Prostate gland (tissue), 2 donors: Measurements from ENCODE around the gene FTH1. TPM values are rescaled to one million over a fixed set of nuclear protein-coding genes. Genes with fewer than 3 reads are reported as not detected.

Source experiments
- DNase-seq: peaks from one replicate; pipeline ENCODE4 v3.0.0-alpha.2; 2019; ENCODE audit warnings: low spot score
- H3K27ac ChIP-seq, 2 donors: fragments of 200-600 bp; sonication (generic); 2 replicates each; pipeline ENCODE4 v1.5.1; 2017 to 2019
- H3K27me3 ChIP-seq: fragments of 200-600 bp; sonication (generic); replicated peaks from 2 replicates; pipeline ENCODE4 v1.5.1; 2019; ENCODE audit not compliant: insufficient read depth
- H3K36me3 ChIP-seq, 2 donors: fragments of 200-600 bp; sonication (generic); 1 replicate in 1 of 2; 2 replicates in 1 of 2; pipeline versions ENCODE4 v1.5.1 to v1.8.1; 2017 to 2019
- H3K4me1 ChIP-seq: fragments of 200-600 bp; sonication (generic); replicated peaks from 2 replicates; pipeline ENCODE4 v1.5.1; 2019
- H3K4me3 ChIP-seq, 2 donors: fragments of 200-600 bp; sonication (generic); 2 replicates each; pipeline ENCODE4 v1.5.1; 2017 to 2019
- H3K9me3 ChIP-seq: fragments of 200-600 bp; sonication (generic); 2 replicates; pipeline ENCODE4 v1.5.1; 2017
- POLR2A ChIP-seq: fragments of 450-650 bp; IDR thresholded peaks from one replicate; pipeline ENCODE4 v1.6.1; 2016; ENCODE audit warnings: antibody characterized with exemption, mild to moderate bottlenecking
- POLR2AphosphoS5 ChIP-seq: sonication (generic); formaldehyde crosslinking; IDR thresholded peaks from one replicate; pipeline ENCODE4 v1.6.1; 2017; ENCODE audit warnings: antibody characterized with exemption
- WGBS: methylation state at CpG from one replicate; pipeline ENCODE4 v1.1.5; 2018; 5-methylcytosine and 5-hydroxymethylcytosine counted together
- intact Hi-C: fragments of 100-400 bp; cut with DNase I; formaldehyde crosslinking; loops from one replicate; pipeline ENCODE4 v1.14.2; 2022
- total RNA-seq, 2 donors: library from RNA; depleted of rRNA; stranded (reverse); fragments of >200 nt; gene quantifications; one replicate each; pipeline ENCODE4 v1.1.0, GENCODE V29; 2016
- TF ChIP-seq, protein P1 (sequence below), 4 experiments: fragments of 200-600 bp in 2 of 4; fragments of 450-650 bp in 2 of 4; sonication (generic) in 2 of 4; IDR thresholded peaks; 1 replicate in 3 of 4; 2 replicates in 1 of 4; pipeline ENCODE4 v1.5.1; 2016 to 2019; ENCODE audit warnings: antibody characterized with exemption in 4 of 4, mild to moderate bottlenecking in 2 of 4, moderate library complexity in 2 of 4

The FTH1 gene
- total RNA-seq, 2 donors from 2014 or later, result 1,344 to 1,560 TPM

DNA sequence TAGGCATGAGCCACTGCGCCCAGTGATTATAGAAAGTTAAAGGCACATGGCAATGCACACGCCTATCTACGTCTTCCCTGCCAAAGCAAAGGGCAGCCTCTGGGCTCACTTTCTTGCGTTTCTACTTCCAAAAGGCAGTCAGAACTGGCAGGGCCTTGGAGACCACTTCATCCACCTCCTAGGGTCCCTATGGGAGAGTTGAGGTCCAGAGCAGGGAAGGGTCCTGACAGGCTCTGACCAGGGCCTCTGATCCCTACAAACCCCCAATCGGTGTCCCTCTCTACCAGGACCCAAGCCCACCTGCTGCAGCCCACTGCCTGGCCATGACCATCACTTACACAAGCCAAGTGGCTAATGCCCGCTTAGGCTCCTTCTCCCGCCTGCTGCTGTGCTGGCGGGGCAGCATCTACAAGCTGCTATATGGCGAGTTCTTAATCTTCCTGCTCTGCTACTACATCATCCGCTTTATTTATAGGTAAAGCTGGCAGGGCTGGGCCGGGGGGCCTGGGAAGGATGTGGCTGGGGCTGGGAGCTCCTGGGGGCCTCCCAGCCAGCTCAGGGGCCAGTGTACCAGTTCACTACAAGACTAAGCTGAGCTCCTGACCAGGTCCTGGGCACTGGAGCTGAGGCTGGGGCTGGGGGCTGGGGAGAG is 15.8 kb downstream of the FTH1 start:
- Histone ChIP-seq H3K4me3 (no peak overlapping the region), H3K9me3 (no peaks in the 10 kb centered on the region), H3K27me3 (no peaks in the 10 kb centered on the region), H3K27ac (no peak overlapping the region), H3K4me1 (peaks cover 3% of the 10 kb centered on the region), H3K36me3 (no peaks in the 10 kb centered on the region)
- intact Hi-C loops, result no loop called here
- TF ChIP-seq, protein P1, sequence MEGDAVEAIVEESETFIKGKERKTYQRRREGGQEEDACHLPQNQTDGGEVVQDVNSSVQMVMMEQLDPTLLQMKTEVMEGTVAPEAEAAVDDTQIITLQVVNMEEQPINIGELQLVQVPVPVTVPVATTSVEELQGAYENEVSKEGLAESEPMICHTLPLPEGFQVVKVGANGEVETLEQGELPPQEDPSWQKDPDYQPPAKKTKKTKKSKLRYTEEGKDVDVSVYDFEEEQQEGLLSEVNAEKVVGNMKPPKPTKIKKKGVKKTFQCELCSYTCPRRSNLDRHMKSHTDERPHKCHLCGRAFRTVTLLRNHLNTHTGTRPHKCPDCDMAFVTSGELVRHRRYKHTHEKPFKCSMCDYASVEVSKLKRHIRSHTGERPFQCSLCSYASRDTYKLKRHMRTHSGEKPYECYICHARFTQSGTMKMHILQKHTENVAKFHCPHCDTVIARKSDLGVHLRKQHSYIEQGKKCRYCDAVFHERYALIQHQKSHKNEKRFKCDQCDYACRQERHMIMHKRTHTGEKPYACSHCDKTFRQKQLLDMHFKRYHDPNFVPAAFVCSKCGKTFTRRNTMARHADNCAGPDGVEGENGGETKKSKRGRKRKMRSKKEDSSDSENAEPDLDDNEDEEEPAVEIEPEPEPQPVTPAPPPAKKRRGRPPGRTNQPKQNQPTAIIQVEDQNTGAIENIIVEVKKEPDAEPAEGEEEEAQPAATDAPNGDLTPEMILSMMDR (IDR thresholded peaks at IDR 0.05), result no peak
- TF ChIP-seq POLR2AphosphoS5 (no peak), POLR2A (no peak)
- WGBS, result 94% methylated on average over 11 of the region's 11 CpGs
- no peak for DNase-seq

DNA sequence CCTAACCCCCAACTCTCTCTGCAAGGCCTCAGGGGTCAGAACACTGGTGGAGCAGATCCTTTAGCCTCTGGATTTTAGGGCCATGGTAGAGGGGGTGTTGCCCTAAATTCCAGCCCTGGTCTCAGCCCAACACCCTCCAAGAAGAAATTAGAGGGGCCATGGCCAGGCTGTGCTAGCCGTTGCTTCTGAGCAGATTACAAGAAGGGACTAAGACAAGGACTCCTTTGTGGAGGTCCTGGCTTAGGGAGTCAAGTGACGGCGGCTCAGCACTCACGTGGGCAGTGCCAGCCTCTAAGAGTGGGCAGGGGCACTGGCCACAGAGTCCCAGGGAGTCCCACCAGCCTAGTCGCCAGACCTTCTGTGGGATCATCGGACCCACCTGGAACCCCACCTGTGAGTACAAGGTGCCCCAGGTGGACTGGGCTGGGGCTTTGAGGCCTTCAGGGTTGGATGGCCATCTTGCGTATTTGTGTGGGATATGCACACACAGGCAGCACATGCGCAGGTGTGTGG is 17.3 kb downstream of the FTH1 start, which contains the start of gene BEST1:
BEST1 (plus strand) TSS at position 317 of the 513 bp plus-strand sequence. CDS start 1,456 bp downstream, outside the sequence.
- no peaks in the 10 kb centered on the region for H3K36me3 ChIP-seq
- intact Hi-C loops, result no loop called here
- TF ChIP-seq POLR2AphosphoS5 (no peak), POLR2A (no peak)
- TF ChIP-seq, protein P1 (IDR thresholded peaks at IDR 0.05), result no peak
- WGBS, result 86% methylated on average over 8 of the region's 8 CpGs
- H3K9me3 ChIP-seq, result no peaks in the 10 kb centered on the region
- no peak within 1 kb of the TSS for H3K4me3 ChIP-seq
- DNase-seq, result no peak
- H3K4me1 ChIP-seq, result no peaks in the 10 kb centered on the region
- H3K27me3 ChIP-seq, result no peaks in the 10 kb centered on the region
- H3K27ac ChIP-seq, result no peak within 1 kb of the TSS

DNA sequence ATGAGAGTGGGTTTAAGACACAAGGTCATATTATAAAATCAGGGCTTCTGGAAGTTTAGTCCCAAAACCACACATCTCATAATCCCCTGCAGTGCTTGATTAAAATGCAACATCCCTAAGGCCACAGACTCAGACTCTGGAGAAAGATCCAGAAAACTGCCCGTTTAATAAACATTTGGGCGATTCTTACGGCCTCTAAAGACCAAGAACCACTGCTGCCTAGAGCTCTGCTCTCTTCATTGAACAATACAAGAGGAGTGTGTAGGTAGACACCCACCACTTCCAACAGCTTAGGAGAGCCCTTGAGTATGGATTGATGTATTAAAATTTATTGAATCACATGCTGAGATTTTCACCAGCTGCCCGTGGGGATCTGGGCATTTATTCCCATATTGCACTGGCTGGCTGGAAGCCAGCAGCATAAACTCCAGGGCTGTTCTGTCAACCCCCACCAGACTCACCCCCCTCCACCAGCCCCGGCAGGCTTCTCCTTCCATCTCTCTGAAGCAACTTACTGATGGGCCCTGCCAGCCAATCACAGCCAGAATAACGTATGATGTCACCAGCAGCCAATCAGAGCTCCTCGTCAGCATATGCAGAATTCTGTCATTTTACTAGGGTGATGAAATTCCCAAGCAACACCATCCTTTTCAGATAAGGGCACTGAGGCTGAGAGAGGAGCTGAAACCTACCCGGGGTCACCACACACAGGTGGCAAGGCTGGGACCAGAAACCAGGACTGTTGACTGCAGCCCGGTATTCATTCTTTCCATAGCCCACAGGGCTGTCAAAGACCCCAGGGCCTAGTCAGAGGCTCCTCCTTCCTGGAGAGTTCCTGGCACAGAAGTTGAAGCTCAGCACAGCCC is 18.0 kb downstream of the FTH1 start:
- H3K27ac ChIP-seq, result no peak overlapping the region

DNA sequence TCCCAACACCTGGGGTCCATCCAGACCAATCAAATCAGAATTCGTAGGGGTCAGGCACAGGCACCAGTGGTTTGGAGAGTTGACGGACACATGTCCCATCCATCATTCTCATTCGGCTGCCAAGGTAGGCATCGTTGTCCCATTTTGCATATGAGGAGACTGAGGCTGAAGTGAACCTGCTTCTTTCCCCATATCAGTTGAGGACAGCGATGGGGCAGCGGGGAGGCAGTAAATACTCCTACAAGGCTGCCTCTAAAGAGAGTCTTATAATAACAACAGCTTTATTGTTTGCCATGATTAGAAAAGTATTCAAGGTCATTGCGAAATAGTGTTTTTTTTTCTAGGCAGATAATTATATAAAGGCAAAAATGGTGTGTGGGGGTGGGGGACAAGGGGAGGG is 18.9 kb downstream of the FTH1 start:
- no peak for DNase-seq
- H3K4me3 ChIP-seq, result no peak overlapping the region
- H3K27ac ChIP-seq, result no peak overlapping the region
- no peaks in the 10 kb centered on the region for H3K36me3 ChIP-seq
- 87% methylated on average over 7 of the region's 7 CpGs for WGBS
- no peaks in the 10 kb centered on the region for H3K27me3 ChIP-seq
- intact Hi-C loops, result loop anchor here (2.0 to 5.0 kb wide), 2 partner anchors 134 to 152 kb away; no protein-coding TSS in a partner anchor
- no peaks in the 10 kb centered on the region for H3K4me1 ChIP-seq
- TF ChIP-seq POLR2AphosphoS5 (no peak), POLR2A (no peak)
- TF ChIP-seq, protein P1 (IDR thresholded peaks at IDR 0.05), result no peak
- no peaks in the 10 kb centered on the region for H3K9me3 ChIP-seq

More for the DNA sequence above, 18.0 kb downstream of the FTH1 start:
- Histone ChIP-seq H3K36me3 (no peaks in the 10 kb centered on the region), H3K27me3 (no peaks in the 10 kb centered on the region), H3K4me1 (no peaks in the 10 kb centered on the region), H3K4me3 (no peak overlapping the region), H3K9me3 (no peaks in the 10 kb centered on the region)
- intact Hi-C loops, result loop anchor here (2.0 to 5.0 kb wide), 2 partner anchors 133 to 153 kb away; no protein-coding TSS in a partner anchor
- no peak for DNase-seq
- 43% methylated on average over 9 of the region's 9 CpGs for WGBS
- TF ChIP-seq POLR2AphosphoS5, result no peak
- TF ChIP-seq, protein P1 (IDR thresholded peaks at IDR 0.05), result no peak
- TF ChIP-seq POLR2A, result no peak
